HUES6 (cell line): ENCODE results near the gene OR13C9.
"Not testable (repeated sequence)": the region's sequence is repeated elsewhere in the genome, so short reads cannot be mapped to it uniquely, and the experiment has no call there.

Experiments used
- H3K27ac ChIP-seq: 2 replicates; pipeline ENCODE4 v1.7.0; 2013; ENCODE audit warnings: low read depth, mild to moderate bottlenecking, low read length, inconsistent platforms
- H3K27me3 ChIP-seq: 2 replicates; pipeline ENCODE4 v1.6.1; 2013; ENCODE audit warnings: low read length; ENCODE audit not compliant: control insufficient read depth, insufficient read depth
- H3K36me3 ChIP-seq: 2 replicates; pipeline ENCODE4 v1.6.1; 2013; ENCODE audit warnings: low read length; ENCODE audit not compliant: control insufficient read depth, insufficient read depth
- H3K4me1 ChIP-seq: 2 replicates; pipeline ENCODE4 v1.6.1; 2013; ENCODE audit warnings: low read length; ENCODE audit not compliant: control insufficient read depth, insufficient read depth
- H3K4me3 ChIP-seq: 2 replicates; pipeline ENCODE4 v1.5.1; 2013; ENCODE audit warnings: low read depth, low read length
- H3K9ac ChIP-seq: one replicate; pipeline ENCODE4 v1.6.1; 2013; ENCODE audit warnings: mild to moderate bottlenecking, low read length
- H3K9me3 ChIP-seq: 2 replicates; pipeline ENCODE4 v1.6.1; 2013; ENCODE audit warnings: low read depth, low read length; ENCODE audit not compliant: control insufficient read depth, insufficient read depth

Gene OR13C9, protein sequence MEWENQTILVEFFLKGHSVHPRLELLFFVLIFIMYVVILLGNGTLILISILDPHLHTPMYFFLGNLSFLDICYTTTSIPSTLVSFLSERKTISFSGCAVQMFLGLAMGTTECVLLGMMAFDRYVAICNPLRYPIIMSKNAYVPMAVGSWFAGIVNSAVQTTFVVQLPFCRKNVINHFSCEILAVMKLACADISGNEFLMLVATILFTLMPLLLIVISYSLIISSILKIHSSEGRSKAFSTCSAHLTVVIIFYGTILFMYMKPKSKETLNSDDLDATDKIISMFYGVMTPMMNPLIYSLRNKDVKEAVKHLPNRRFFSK

DNA sequence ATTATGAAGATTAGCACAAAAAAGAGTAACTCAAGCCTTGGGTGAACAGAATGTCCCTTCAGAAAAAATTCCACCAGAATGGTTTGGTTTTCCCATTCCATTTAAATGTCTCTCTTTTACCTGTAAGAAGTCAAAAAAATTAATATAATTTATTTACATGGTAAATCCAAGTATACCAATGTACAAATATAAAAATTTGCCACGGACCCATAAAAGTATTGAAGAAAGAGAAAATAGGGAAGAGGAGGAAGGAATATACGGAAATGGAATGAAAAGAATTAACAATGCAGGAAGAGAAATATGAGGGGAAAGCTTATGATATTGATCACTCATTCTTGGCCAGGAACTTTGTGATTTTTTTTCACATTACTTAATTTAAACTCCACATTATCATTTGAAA, at the start of gene OR13C9:
OR13C9 (minus strand) TSS at position 101 of the 400 bp plus-strand sequence; CDS start at position 101, 0 bp downstream.
- Histone ChIP-seq H3K36me3 (no peaks in the 10 kb centered on the region), H3K27me3 (no peaks in the 10 kb centered on the region), H3K9ac (no peak within 1 kb of the TSS), H3K9me3 (no peaks in the 10 kb centered on the region), H3K4me3 (no peak within 1 kb of the TSS), H3K4me1 (no peaks in the 10 kb centered on the region), H3K27ac (no peak within 1 kb of the TSS)

DNA sequence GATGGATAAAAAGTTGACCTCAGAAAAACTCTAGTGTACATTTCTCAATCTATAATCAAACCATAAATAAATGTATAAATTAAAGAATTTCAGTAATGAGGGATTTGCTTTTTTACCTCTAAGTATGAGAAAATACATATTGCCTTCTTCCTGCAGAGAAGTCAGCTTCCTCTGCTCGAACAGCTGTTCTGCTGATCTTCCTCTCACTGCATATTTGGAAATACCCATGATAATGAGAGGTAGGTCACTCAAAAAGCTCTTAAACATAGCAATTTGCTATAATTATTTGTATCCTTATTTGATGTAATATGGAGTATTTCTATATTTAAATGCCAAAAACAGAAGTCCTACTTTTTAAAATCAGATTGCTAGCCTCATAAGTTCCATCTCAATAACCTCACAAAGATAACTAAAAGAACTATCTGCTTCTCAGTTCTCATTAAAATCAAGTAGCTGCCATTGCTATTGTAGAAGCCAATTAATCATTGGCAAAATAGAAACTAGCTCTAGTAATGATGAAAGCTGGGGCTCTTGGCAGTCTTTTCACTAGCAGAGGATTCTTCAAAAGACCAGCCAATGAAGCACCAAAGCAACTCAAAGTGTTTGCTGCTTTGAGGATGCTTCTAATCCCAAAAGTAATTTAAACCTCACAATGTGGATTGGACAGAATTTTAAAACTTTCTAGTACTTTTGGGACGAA, 40.6 kb upstream of the OR13C9 start:
- Histone ChIP-seq H3K9ac (no peak overlapping the region), H3K9me3 (no peaks in the 10 kb centered on the region), H3K4me1 (no peaks in the 10 kb centered on the region), H3K36me3 (no peaks in the 10 kb centered on the region), H3K4me3 (no peak overlapping the region), H3K27me3 (no peaks in the 10 kb centered on the region), H3K27ac (no peak overlapping the region)

DNA sequence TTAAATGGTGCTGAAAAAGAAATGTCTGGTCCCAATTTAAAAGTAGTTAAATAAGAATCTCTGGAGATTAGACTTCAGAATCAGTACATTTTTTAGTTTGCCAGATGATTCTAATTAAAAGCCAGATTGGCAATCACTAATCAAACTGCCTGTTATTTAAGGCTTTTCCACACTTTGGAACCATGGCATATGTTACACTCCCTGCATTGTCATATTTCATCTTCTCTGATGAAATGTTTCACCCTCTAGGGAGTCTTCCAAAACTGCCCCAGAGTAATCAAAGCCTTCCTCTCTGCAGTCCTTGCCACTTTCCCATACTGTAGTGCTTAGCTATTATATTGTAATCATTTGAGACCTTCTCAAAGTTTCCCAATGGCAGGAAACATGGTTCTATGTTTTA, 17.5 kb upstream of the OR13C9 start:
- no peak overlapping the region for H3K27ac ChIP-seq

DNA sequence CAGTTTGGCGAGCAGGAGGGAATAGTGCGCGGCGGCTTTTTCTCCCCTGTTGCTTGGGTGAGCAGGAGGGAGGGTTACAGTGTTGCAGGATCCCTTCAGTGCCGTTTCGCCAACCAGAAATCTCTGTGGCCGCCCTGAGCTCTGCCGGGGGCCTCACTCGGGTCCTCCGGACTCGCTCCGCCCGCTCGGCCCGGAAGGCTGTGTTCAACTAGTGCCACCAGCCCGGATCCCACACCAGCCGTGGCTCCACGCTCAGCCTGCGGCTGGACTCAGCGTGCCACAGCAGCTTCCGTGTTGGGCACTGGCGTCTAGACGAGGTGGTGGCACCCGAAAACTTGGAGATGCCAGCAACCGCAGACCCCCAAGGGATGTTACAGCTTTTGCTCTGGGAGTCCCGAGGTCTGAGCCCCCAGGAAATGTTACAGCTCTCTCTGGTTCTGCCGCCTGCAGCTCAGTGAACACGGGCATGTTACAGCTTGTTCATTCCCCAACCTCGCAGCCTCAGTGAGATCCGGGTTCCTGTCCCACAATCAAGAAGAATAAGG, 16.0 kb upstream of the OR13C9 start:
- H3K27me3 ChIP-seq: no peaks in the 10 kb centered on the region
- no peak overlapping the region for H3K4me3 ChIP-seq
- no peak overlapping the region for H3K27ac ChIP-seq
- H3K36me3 ChIP-seq: no peaks in the 10 kb centered on the region
- H3K4me1 ChIP-seq: no peaks in the 10 kb centered on the region
- H3K9ac ChIP-seq: no peak overlapping the region
- H3K9me3 ChIP-seq: no peaks in the 10 kb centered on the region; the same call in 1 of the 2 replicates

More for the DNA sequence above, 17.5 kb upstream of the OR13C9 start:
- Histone ChIP-seq H3K9ac (no peak overlapping the region), H3K4me1 (no peaks in the 10 kb centered on the region), H3K27me3 (no peaks in the 10 kb centered on the region), H3K36me3 (no peaks in the 10 kb centered on the region), H3K9me3 (peaks cover 6% of the 10 kb centered on the region), H3K4me3 (no peak overlapping the region)

DNA sequence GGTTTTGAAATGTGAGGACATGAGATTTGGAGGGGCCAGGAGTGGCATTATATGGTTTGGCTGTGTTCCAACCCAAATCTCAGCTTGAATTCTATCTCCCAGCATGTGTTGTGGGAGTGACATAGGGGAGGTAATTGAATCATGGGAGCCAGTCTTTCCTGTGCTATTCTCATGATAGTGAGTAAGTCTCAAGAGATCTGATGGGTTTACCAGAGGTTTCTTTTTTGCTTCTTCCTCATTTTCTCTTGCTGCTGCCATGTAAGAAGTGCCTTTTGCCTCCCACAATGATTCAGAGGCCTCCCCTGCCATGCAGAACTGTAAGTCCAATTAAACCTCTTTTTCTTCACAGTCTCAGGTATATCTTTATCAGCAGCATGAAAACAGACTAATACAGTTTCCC, 8.0 kb upstream of the OR13C9 start:
- H3K9me3 ChIP-seq, H3K4me1 ChIP-seq, H3K27me3 ChIP-seq, H3K36me3 ChIP-seq, H3K9ac ChIP-seq, H3K27ac ChIP-seq, H3K4me3 ChIP-seq: not testable (repeated sequence)

DNA sequence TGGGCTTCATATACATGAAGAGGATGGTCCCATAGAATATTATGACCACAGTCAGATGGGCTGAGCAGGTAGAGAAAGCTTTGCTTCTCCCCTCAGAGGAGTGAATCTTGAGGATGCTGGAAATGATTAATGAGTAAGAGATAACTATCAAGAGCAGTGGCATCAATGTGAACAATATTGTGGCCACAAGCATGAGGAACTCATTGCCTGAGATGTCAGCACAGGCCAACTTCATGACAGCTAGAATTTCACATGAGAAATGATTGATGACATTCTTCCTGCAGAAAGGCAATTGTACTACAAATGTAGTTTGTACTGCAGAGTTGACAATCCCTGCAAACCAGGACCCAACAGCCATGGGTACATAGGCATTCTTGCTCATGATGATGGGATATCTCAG, 586 bp downstream of the OR13C9 start:
- no peaks in the 10 kb centered on the region for H3K9me3 ChIP-seq
- no peaks in the 10 kb centered on the region for H3K4me1 ChIP-seq
- H3K9ac ChIP-seq: no peak overlapping the region
- no peaks in the 10 kb centered on the region for H3K27me3 ChIP-seq
- H3K27ac ChIP-seq: no peak overlapping the region
- no peak overlapping the region for H3K4me3 ChIP-seq
- H3K36me3 ChIP-seq: no peaks in the 10 kb centered on the region

DNA sequence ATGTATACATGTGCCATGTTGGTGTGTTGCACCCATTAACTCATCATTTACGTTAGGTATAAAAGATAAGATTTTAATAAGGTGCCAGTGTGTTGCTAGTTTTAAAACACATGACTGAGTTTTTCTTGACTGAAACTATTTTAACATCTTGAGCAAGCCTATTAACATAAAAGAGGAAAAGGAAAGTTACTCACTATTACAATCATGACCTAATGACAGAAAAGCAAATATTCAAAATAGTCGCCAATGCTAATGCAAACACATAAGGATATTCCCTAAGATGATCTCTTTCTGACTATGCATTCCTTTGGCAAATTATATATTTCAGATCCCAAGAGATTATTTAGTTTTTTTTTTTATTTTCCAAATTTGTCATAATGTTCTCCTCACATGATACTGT, 6.8 kb downstream of the OR13C9 start:
- H3K27me3 ChIP-seq: no peaks in the 10 kb centered on the region
- H3K9ac ChIP-seq: no peak overlapping the region
- no peaks in the 10 kb centered on the region for H3K4me1 ChIP-seq
- no peak overlapping the region for H3K27ac ChIP-seq
- H3K9me3 ChIP-seq: no peaks in the 10 kb centered on the region
- H3K4me3 ChIP-seq: no peak overlapping the region
- H3K36me3 ChIP-seq: no peaks in the 10 kb centered on the region

DNA sequence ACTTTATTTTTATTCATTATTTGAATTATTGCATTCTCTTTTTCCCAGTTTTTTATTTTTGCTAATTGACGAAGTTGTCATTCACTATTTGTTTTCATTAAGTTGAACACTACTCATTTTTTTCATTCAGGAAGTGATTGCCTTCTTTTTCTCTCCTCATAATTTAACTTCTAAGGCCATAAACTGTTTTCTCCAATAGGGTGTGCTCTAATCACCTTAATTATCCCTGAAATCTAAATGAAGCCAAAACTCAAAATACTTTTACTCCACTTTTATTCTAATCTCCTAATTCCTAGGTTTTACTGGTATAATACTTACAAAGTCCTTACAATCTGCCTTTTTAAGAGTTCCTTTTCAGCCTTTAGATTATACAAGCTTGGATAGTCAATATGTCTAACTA, 9.7 kb downstream of the OR13C9 start:
- Histone ChIP-seq H3K27ac (no peak overlapping the region), H3K4me1 (no peaks in the 10 kb centered on the region), H3K9ac (no peak overlapping the region), H3K4me3 (no peak overlapping the region), H3K27me3 (no peaks in the 10 kb centered on the region), H3K36me3 (no peaks in the 10 kb centered on the region), H3K9me3 (no peaks in the 10 kb centered on the region)

DNA sequence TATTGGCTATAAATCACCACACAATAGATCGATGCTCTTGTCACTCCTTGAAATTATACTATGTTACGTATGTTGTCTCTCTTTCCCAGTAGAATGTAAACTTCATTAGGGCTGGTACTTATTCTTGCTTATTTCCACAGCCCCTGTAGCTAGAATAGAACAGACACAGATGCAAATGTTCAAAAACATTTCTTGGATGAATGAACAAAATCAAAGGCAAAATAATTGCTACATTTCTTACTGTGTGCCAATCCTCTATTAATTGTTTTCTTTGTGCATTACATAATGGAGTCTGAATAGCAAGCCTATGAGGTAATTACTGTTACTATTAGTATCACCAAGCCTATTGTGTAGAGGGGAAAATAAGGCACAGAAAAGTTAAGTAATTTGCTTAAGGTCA, 11.9 kb downstream of the OR13C9 start:
- no peak overlapping the region for H3K9ac ChIP-seq
- no peak overlapping the region for H3K4me3 ChIP-seq
- no peaks in the 10 kb centered on the region for H3K36me3 ChIP-seq
- no peaks in the 10 kb centered on the region for H3K9me3 ChIP-seq
- H3K27ac ChIP-seq: no peak overlapping the region
- H3K4me1 ChIP-seq: no peaks in the 10 kb centered on the region
- no peaks in the 10 kb centered on the region for H3K27me3 ChIP-seq

DNA sequence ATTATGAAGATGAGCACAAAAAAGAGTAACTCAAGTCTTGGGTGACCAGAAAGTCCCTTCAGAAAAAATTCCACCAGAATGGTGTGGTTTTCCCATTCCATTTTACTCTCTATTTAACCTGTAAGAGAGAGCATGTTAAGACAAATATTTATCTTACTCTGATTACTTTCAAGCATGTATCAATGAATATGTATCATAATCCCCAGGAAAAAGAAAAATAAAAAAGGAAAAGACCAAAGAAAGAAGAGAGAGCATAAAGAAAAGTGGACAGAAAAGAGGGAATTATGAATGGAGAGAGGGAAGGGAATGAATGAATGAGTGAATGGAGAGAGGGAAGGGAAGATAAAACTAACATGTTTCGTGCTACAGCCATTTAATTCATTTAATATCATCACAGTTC, 12.5 kb downstream of the OR13C9 start, which contains the start of gene OR13C2:
OR13C2 (minus strand) TSS at position 101 of the 400 bp plus-strand sequence; CDS start at position 101, 0 bp downstream.
- not testable (repeated sequence) for H3K36me3 ChIP-seq, H3K27me3 ChIP-seq, H3K4me1 ChIP-seq, H3K9ac ChIP-seq, H3K4me3 ChIP-seq, H3K9me3 ChIP-seq, H3K27ac ChIP-seq

DNA sequence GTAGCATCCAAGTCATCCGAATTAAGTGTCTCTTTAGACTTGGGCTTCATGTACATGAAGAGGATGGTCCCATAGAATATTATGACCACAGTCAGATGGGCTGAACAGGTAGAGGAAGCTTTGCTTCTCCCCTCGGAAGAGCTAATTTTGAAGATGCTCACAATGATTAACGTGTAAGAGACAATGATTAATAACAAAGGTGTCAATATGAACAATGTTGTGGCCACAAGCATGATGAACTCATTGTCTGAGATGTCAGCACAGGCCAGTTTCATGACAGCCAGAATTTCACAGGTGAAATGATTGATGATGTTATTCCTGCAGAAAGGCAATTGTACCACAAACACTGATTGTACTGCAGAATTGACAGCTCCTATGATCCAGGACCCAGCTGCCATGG, 13.2 kb downstream of the OR13C9 start:
- Histone ChIP-seq H3K4me1 (no peaks in the 10 kb centered on the region), H3K27me3 (no peaks in the 10 kb centered on the region), H3K27ac (no peak overlapping the region), H3K9ac (no peak overlapping the region), H3K4me3 (no peak overlapping the region), H3K9me3 (no peaks in the 10 kb centered on the region), H3K36me3 (no peaks in the 10 kb centered on the region)
